Measurements from ENCODE around the gene XKRX. TPM values are rescaled to one million over a fixed set of nuclear protein-coding genes. Genes with fewer than 3 reads are reported as not detected.

The XKRX gene
- total RNA-seq, 2 donors from 2014 or later = not detected

DNA sequence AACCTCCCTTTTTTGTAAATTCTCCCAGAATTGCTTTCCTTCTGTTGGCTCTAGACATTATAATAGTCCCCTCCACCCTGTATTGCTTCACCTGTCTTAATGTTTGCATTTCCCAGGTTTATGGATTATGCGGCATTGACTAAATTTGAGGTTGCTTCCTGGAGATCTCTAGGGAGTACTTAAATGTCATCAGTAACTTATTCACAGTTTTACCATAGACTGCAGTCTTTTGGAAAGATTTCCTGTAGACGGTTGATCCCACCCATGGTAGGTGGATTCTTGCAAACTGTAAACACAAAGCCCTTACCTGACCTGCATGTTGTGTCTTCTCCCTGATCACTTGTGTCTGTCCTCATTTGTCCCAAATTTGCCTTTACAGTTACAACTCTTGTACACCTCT lies 48.3 kb downstream of the XKRX start:
- H3K27ac ChIP-seq = no peak overlapping the region
- TF ChIP-seq, protein P1, sequence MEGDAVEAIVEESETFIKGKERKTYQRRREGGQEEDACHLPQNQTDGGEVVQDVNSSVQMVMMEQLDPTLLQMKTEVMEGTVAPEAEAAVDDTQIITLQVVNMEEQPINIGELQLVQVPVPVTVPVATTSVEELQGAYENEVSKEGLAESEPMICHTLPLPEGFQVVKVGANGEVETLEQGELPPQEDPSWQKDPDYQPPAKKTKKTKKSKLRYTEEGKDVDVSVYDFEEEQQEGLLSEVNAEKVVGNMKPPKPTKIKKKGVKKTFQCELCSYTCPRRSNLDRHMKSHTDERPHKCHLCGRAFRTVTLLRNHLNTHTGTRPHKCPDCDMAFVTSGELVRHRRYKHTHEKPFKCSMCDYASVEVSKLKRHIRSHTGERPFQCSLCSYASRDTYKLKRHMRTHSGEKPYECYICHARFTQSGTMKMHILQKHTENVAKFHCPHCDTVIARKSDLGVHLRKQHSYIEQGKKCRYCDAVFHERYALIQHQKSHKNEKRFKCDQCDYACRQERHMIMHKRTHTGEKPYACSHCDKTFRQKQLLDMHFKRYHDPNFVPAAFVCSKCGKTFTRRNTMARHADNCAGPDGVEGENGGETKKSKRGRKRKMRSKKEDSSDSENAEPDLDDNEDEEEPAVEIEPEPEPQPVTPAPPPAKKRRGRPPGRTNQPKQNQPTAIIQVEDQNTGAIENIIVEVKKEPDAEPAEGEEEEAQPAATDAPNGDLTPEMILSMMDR (IDR thresholded peaks at IDR 0.05) = no peak
- no peak for TF ChIP-seq POLR2A (IDR thresholded peaks at IDR 0.05)
- ATAC-seq (no peak), DNase-seq (no peak)
- no peaks in the 10 kb centered on the region for H3K9me3 ChIP-seq
- intact Hi-C loops (cut with DNase I) = no loop called here
- H3K36me3 ChIP-seq (replicated peaks in 1 of 2; ENCODE audit: insufficient read depth in 1 of 2, low read depth in 2 of 2) = no peaks in the 10 kb centered on the region
- 20% methylated on average over 2 of the region's 2 CpGs for WGBS, 2 donors
- H3K27me3 ChIP-seq = no peaks in the 10 kb centered on the region
- H3K4me3 ChIP-seq = no peak overlapping the region
- H3K4me1 ChIP-seq = no peaks in the 10 kb centered on the region

- H3K9me3 ChIP-seq = no peaks in the 10 kb centered on the region
- WGBS, 2 donors = 6 to 29% methylated on average over 2 of the region's 2 CpGs
- H3K27ac ChIP-seq = no peak within 1 kb of the TSS
- no peak for DNase-seq
- no peaks in the 10 kb centered on the region for H3K27me3 ChIP-seq
- no peaks in the 10 kb centered on the region for H3K36me3 ChIP-seq (replicated peaks in 1 of 2; ENCODE audit: insufficient read depth in 1 of 2, low read depth in 2 of 2)
- TF ChIP-seq, protein P1 (IDR thresholded peaks at IDR 0.05) = no peak
- TF ChIP-seq POLR2A (IDR thresholded peaks at IDR 0.05) = no peak
- no peak for ATAC-seq
- no peaks in the 10 kb centered on the region for H3K4me1 ChIP-seq
- H3K4me3 ChIP-seq = no peak within 1 kb of the TSS
- intact Hi-C loops (cut with DNase I) = no loop called here
Observed at GRCh38 chrX:100874325-100874724, 54.4 kb downstream of the XKRX start, which contains the start of gene NOX1. TSS of gene NOX1 (minus strand) at chrX:100874359. CDS start at chrX:100874139, 220 bp downstream.

DNA sequence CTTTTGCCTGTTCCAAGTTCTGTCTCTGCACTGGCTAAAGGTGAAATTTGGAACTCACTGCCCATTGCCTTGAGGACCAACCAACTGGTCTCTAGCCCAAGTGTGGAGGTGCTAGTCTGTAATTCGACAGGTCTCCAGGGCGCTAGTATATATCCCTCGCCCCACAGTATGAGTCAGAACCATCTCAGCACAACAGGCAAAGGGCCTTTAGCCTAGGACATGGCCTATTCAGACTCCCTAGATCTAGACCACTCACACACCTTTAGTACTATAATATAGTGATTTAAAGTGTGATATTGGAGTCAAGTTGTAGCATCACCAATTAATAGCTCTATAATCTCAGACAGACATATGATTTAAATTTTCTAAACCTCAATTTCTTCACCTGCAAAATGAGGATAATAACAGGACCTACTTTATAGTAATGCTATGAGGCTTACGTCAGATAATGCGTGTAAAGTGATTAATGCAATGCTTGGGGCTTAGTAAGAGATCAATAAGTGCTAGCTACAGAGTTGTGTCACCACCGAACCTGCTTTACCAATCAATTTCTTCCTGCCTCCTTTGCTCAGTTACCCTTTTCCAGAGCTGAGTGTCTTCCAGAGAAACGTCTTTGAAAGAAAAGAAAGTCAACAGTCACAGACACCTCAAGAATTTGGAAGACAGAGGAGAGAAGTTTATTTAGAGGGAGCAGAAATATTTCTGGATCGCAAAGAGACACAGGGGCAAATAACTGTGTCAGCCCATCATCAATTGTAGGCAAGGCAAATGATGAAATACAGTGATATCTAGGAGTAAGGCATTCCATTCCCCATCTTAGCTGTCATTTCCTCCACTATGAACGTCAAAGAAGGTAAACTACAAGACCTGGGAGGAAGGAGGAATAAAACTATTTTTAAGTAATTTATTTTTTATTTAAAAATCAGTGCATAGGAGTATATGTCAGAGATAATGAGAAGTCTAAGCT lies 56.8 kb downstream of the XKRX start:
- no peaks in the 10 kb centered on the region for H3K4me1 ChIP-seq
- ATAC-seq (no peak), DNase-seq (no peak)
- 35 to 42% methylated on average over 7 to 8 of the region's 9 CpGs for WGBS, 2 donors
- H3K36me3 ChIP-seq (replicated peaks in 1 of 2; ENCODE audit: insufficient read depth in 1 of 2, low read depth in 2 of 2) = no peaks in the 10 kb centered on the region
- H3K27me3 ChIP-seq = no peaks in the 10 kb centered on the region
- H3K4me3 ChIP-seq = no peak overlapping the region
- H3K27ac ChIP-seq = no peak overlapping the region
- intact Hi-C loops (cut with DNase I) = no loop called here
- no peaks in the 10 kb centered on the region for H3K9me3 ChIP-seq
- TF ChIP-seq POLR2A (IDR thresholded peaks at IDR 0.05) = no peak
- TF ChIP-seq, protein P1 (IDR thresholded peaks at IDR 0.05) = no peak

DNA sequence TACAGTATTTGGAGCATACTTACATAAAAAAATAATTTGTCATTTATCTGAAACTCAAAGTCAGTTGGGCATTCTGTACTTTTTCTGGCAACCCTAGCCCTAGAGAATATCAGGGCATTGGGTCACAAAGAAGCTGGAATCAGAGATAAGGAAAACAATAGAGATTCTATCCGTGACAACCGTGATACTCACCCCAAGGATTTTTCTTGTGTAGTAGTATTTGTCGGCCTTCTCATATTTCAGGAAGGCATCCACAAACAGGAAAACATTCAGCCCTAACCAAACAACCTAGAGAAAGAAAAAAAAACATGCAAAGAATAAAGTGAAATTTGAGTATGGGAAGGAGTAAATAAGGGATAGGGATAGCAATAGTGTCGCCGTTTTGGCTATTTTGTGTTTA lies 58.2 kb downstream of the XKRX start:
- no peaks in the 10 kb centered on the region for H3K27me3 ChIP-seq
- DNase-seq = no peak
- intact Hi-C loops (cut with DNase I) = no loop called here

More for the DNA sequence above, 58.2 kb downstream of the XKRX start:
- no peak overlapping the region for H3K27ac ChIP-seq
- WGBS, 2 donors = 45 to 51% methylated on average over 5 of the region's 5 CpGs
- TF ChIP-seq, protein P1 (IDR thresholded peaks at IDR 0.05) = no peak
- TF ChIP-seq POLR2A (IDR thresholded peaks at IDR 0.05) = no peak
- no peaks in the 10 kb centered on the region for H3K9me3 ChIP-seq
- ATAC-seq = no peak
- H3K36me3 ChIP-seq (replicated peaks in 1 of 2; ENCODE audit: insufficient read depth in 1 of 2, low read depth in 2 of 2) = no peaks in the 10 kb centered on the region
- H3K4me3 ChIP-seq = no peak overlapping the region
- H3K4me1 ChIP-seq = no peaks in the 10 kb centered on the region

All from body of pancreas (tissue), 4 donors.